Right atrium auricular region (tissue), 2 donors: ENCODE results near the gene ANK2. TPM values are rescaled to one million over a fixed set of nuclear protein-coding genes. Genes with fewer than 3 reads are reported as not detected.

Source experiments
- DNase-seq: peaks from one replicate; pipeline ENCODE4 v3.0.0-alpha.2; 2019; ENCODE audit warnings: low spot score
- H3K27ac ChIP-seq, 2 donors: fragments of 200-600 bp; sonication (generic); 1 replicate in 1 of 2; 2 replicates in 1 of 2; pipeline ENCODE4 v1.5.1; 2016 to 2019
- H3K27me3 ChIP-seq, 2 donors: fragments of 200-600 bp; sonication (generic); one replicate each; pipeline versions ENCODE4 v1.5.1 to v1.6.0; 2017 to 2019
- H3K36me3 ChIP-seq: fragments of 200-600 bp; sonication (generic); one replicate; pipeline ENCODE4 v1.5.1; 2016
- H3K4me1 ChIP-seq, 2 donors: fragments of 200-600 bp; sonication (generic); one replicate each; pipeline versions ENCODE4 v1.5.1 to v1.6.0; 2017 to 2019
- H3K4me3 ChIP-seq, 2 donors: fragments of 200-600 bp; sonication (generic); 1 replicate in 1 of 2; 2 replicates in 1 of 2; pipeline ENCODE4 v1.5.1; 2017 to 2019; ENCODE audit warnings: mild to moderate bottlenecking in 1 of 2, moderate library complexity in 1 of 2
- H3K9me3 ChIP-seq, 2 donors: fragments of 200-600 bp; sonication (generic); one replicate each; pipeline ENCODE4 v1.5.1; 2019
- total RNA-seq, 2 donors: library from RNA; depleted of rRNA; stranded (reverse); fragments of >200 nt; gene quantifications; one replicate each; pipeline ENCODE4 v1.1.0, GENCODE V29; 2016
- TF ChIP-seq, protein P1 (sequence below), 2 donors: fragments of 200-600 bp; sonication (generic); IDR thresholded peaks; one replicate each; pipeline ENCODE4 v1.5.1; 2019; ENCODE audit warnings: antibody characterized with exemption in 2 of 2

The ANK2 gene
- total RNA-seq, 2 donors from 2014 or later, result 169 to 332 TPM

- H3K27me3 ChIP-seq, result no peaks in the 10 kb centered on the region
- TF ChIP-seq, protein P1, sequence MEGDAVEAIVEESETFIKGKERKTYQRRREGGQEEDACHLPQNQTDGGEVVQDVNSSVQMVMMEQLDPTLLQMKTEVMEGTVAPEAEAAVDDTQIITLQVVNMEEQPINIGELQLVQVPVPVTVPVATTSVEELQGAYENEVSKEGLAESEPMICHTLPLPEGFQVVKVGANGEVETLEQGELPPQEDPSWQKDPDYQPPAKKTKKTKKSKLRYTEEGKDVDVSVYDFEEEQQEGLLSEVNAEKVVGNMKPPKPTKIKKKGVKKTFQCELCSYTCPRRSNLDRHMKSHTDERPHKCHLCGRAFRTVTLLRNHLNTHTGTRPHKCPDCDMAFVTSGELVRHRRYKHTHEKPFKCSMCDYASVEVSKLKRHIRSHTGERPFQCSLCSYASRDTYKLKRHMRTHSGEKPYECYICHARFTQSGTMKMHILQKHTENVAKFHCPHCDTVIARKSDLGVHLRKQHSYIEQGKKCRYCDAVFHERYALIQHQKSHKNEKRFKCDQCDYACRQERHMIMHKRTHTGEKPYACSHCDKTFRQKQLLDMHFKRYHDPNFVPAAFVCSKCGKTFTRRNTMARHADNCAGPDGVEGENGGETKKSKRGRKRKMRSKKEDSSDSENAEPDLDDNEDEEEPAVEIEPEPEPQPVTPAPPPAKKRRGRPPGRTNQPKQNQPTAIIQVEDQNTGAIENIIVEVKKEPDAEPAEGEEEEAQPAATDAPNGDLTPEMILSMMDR (IDR thresholded peaks at IDR 0.05), result no peak
- H3K36me3 ChIP-seq, result peaks cover 18% of the 10 kb centered on the region
- no peaks in the 10 kb centered on the region for H3K4me1 ChIP-seq
- H3K4me3 ChIP-seq, result no peak overlapping the region
- DNase-seq, result no peak
- no peak overlapping the region for H3K27ac ChIP-seq
- no peaks in the 10 kb centered on the region for H3K9me3 ChIP-seq
These were observed 206.2 kb downstream of the ANK2 start for GRCh38 chr4:113255628-113256027.

GRCh38 chr4:113256946-113257345 lies 207.5 kb downstream of the ANK2 start:
- TF ChIP-seq, protein P1 (IDR thresholded peaks at IDR 0.05), result no peak
- H3K4me3 ChIP-seq, result no peak overlapping the region
- H3K4me1 ChIP-seq, result no peaks in the 10 kb centered on the region
- H3K27me3 ChIP-seq, result no peaks in the 10 kb centered on the region
- H3K9me3 ChIP-seq, result no peaks in the 10 kb centered on the region
- no peak for DNase-seq
- peaks cover 13% of the 10 kb centered on the region for H3K36me3 ChIP-seq
- H3K27ac ChIP-seq, result peak overlapping the region in 1 of 2 donors; percentile 10

DNA sequence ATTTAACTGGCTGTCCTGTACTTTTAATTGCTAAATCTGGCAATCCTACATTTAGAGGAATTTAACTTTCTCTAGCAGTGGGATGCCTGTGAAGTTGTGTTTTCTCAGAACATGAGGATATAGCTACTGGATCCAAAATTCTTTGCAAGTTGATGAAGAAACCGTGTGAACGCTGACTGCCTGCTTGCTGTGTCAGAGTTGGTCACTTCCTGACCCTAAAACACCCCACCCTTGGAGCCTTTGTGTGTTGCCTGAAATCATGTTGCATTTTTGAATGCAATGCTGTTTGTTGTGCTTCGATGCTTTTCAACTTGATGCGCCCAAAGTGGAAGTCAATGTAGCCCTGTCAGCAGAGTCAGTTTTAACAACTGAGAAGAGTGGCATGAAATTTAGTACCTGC lies 211.2 kb downstream of the ANK2 start:
- no peak for DNase-seq
- TF ChIP-seq, protein P1 (IDR thresholded peaks at IDR 0.05), result no peak
- H3K4me1 ChIP-seq, result no peaks in the 10 kb centered on the region
- no peak overlapping the region for H3K4me3 ChIP-seq
- no peaks in the 10 kb centered on the region for H3K9me3 ChIP-seq
- no peaks in the 10 kb centered on the region for H3K27me3 ChIP-seq
- no peak overlapping the region for H3K27ac ChIP-seq
- H3K36me3 ChIP-seq, result peaks cover 8% of the 10 kb centered on the region

DNA sequence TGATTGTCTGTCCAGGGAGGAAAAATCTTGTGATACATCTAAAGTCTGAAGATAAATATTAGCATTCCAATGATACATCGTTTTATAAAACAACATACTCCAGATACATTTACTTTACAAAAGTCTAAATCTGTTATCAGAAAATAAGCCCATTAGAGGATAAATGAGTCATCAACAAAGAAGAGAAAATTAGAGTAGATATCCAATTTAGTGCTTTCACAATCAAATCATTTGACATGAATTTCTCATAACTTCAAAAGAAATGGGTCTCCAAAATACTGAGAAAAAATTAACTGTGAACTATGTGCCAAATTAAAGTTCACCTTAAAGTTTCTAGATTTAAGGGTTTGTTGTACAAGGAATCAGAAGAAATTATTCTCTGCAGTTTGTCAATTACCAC lies 213.8 kb downstream of the ANK2 start:
- Histone ChIP-seq H3K36me3 (peaks cover 4% of the 10 kb centered on the region), H3K4me3 (no peak overlapping the region), H3K9me3 (no peaks in the 10 kb centered on the region), H3K4me1 (no peaks in the 10 kb centered on the region), H3K27ac (no peak overlapping the region), H3K27me3 (no peaks in the 10 kb centered on the region)
- DNase-seq, result no peak
- TF ChIP-seq, protein P1 (IDR thresholded peaks at IDR 0.05), result no peak

GRCh38 chr4:113270520-113271319 lies 221.3 kb downstream of the ANK2 start:
- Histone ChIP-seq H3K27me3 (no peaks in the 10 kb centered on the region), H3K9me3 (no peaks in the 10 kb centered on the region), H3K4me3 (no peak overlapping the region), H3K36me3 (peaks cover 6% of the 10 kb centered on the region), H3K4me1 (no peaks in the 10 kb centered on the region), H3K27ac (no peak overlapping the region)
- no peak for DNase-seq
- TF ChIP-seq, protein P1 (IDR thresholded peaks at IDR 0.05), result no peak

DNA sequence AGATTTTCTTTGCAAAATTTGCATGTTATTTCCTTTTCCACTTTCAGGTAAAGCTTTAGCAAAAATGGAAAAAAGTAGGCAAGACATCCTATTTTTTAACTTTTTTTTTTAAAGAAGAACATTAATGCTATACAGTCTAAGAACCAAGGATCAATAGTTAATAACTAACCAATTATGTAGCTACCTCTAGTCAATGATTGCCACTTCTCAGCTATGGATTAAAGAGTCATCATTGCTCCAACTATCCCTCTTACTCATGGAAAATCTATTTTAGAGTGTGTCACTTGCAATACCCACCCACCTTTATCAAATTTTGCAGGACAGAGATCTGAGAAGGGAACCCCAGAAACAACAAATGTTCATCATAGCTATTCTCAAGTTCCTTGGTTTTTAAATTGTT lies 223.1 kb downstream of the ANK2 start:
- no peak overlapping the region for H3K4me3 ChIP-seq
- no peak overlapping the region for H3K27ac ChIP-seq
- no peak for DNase-seq
- no peaks in the 10 kb centered on the region for H3K27me3 ChIP-seq
- no peaks in the 10 kb centered on the region for H3K9me3 ChIP-seq
- H3K4me1 ChIP-seq, result peaks cover 0 to 9% of the 10 kb centered on the region in 2 donors
- TF ChIP-seq, protein P1 (IDR thresholded peaks at IDR 0.05), result no peak
- H3K36me3 ChIP-seq, result peaks cover 6% of the 10 kb centered on the region
